K562 (cell line): ENCODE measurements around the gene GALNT9. TPM values are rescaled to one million over a fixed set of nuclear protein-coding genes. Genes with fewer than 3 reads are reported as not detected.

Source experiments
- GABPA ChIP-seq: fragments of 200-800 bp; sonication (Bioruptor generic); conservative IDR thresholded peaks from 2 replicates; pipeline ENCODE4 v1.6.1; 2016; ENCODE audit warnings: low read depth, missing genetic modification characterization, missing compliant biosample characterization
- ZNF140 ChIP-seq: fragments of 250-450 bp; sonication (Bioruptor Pico); IDR thresholded peaks from 2 replicates; pipeline ENCODE4 v1.8.0; 2021; ENCODE audit warnings: moderate library complexity, mild to moderate bottlenecking, inconsistent platforms
- ZNF644 ChIP-seq: fragments of 200-800 bp; sonication (Bioruptor generic); IDR thresholded peaks from 2 replicates; pipeline ENCODE4 v1.6.1; 2016; ENCODE audit warnings: low read depth, missing genetic modification characterization, missing compliant biosample characterization
- polyA plus RNA-seq, 8 experiments: library from polyadenylated mRNA; depleted of rRNA in 4 of 8; stranded (reverse) in 5 of 8; unstranded in 3 of 8; fragments of >200 nt; fragmentation: Nextera tagmentation in 2 of 8; fragmentation: Illumina TruSeq in 1 of 8; extraction: Ambion mirVana in 2 of 8; extraction: Trizol in 1 of 8; gene quantifications; 2 replicates each; pipeline versions ENCODE4 v1.2.1 to v1.2.3, GENCODE V29; 2011 to 2014; ENCODE audit warnings: inconsistent platforms in 1 of 8, missing spikeins in 1 of 8
- total RNA-seq, 7 experiments: library from RNA; depleted of rRNA in 6 of 7; stranded (reverse); fragments of >200 nt in 6 of 7; fragmentation: Illumina TruSeq in 2 of 7; extraction: Trizol in 2 of 7; gene quantifications; 2 replicates each; pipeline versions ENCODE4 v1.2.1 to v1.2.3, GENCODE V29; 2011 to 2021; ENCODE audit warnings: low replicate concordance in 1 of 7
- TF ChIP-seq, protein P1 (sequence below): fragments of 450-650 bp; formaldehyde crosslinking; IDR thresholded peaks from 2 replicates; pipeline ENCODE4 v1.4.0; 2020; ENCODE audit warnings: mild to moderate bottlenecking, moderate library complexity
- TF ChIP-seq, protein P2 (sequence below): sonication (generic); formaldehyde crosslinking; IDR thresholded peaks from 2 replicates; pipeline ENCODE4 v1.8.0; 2022; ENCODE audit warnings: missing genetic modification reagents, mild to moderate bottlenecking, moderate library complexity, borderline replicate concordance

The GALNT9 gene
- total and polyA plus RNA-seq, 9 of the 15 experiments (the other 6 are each of a cell fraction or from before 2014, with no cell fraction given), result not detected

- TF ChIP-seq, protein P1, sequence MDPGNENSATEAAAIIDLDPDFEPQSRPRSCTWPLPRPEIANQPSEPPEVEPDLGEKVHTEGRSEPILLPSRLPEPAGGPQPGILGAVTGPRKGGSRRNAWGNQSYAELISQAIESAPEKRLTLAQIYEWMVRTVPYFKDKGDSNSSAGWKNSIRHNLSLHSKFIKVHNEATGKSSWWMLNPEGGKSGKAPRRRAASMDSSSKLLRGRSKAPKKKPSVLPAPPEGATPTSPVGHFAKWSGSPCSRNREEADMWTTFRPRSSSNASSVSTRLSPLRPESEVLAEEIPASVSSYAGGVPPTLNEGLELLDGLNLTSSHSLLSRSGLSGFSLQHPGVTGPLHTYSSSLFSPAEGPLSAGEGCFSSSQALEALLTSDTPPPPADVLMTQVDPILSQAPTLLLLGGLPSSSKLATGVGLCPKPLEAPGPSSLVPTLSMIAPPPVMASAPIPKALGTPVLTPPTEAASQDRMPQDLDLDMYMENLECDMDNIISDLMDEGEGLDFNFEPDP (CRISPR knock-in tag), result no peak
- TF ChIP-seq ZNF140 (CRISPR knock-in tag) (no peak), ZNF644 (no peak), GABPA (tag) (no peak)
- TF ChIP-seq, protein P2, sequence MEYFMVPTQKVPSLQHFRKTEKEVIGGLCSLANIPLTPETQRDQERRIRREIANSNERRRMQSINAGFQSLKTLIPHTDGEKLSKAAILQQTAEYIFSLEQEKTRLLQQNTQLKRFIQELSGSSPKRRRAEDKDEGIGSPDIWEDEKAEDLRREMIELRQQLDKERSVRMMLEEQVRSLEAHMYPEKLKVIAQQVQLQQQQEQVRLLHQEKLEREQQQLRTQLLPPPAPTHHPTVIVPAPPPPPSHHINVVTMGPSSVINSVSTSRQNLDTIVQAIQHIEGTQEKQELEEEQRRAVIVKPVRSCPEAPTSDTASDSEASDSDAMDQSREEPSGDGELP (CRISPR knock-in tag), result no peak
Observed at GRCh38 chr12:132158677-132159554, 170.5 kb downstream of the GALNT9 start (continued).
